ENCODE measurements around the gene RAX2. TPM values are rescaled to one million over a fixed set of nuclear protein-coding genes. Genes with fewer than 3 reads are reported as not detected.

The RAX2 gene
- total RNA-seq, 1 experiment from 2014 or later: not detected

DNA sequence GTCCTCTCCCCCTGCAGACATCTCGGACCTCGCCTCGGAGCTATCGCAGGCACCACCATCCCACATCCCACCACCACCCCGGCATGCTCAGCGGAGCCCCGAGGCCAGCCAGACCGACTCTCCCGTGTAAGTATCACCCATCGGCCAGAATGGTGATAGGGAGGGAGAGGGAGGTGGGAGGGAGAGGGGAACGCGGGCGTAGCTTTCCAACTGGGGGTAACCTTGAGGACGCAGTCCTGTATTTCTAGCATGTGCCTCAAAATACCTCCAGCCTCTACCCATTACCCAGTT lies 37.8 kb downstream of the RAX2 start:
- ChIA-PET CTCF (no interaction called here), POLR2A (ENCODE audit: unreplicated experiment) (no interaction called here)
- H3K9me2 ChIP-seq (ENCODE audit: insufficient read depth): no peaks in the 10 kb centered on the region

DNA sequence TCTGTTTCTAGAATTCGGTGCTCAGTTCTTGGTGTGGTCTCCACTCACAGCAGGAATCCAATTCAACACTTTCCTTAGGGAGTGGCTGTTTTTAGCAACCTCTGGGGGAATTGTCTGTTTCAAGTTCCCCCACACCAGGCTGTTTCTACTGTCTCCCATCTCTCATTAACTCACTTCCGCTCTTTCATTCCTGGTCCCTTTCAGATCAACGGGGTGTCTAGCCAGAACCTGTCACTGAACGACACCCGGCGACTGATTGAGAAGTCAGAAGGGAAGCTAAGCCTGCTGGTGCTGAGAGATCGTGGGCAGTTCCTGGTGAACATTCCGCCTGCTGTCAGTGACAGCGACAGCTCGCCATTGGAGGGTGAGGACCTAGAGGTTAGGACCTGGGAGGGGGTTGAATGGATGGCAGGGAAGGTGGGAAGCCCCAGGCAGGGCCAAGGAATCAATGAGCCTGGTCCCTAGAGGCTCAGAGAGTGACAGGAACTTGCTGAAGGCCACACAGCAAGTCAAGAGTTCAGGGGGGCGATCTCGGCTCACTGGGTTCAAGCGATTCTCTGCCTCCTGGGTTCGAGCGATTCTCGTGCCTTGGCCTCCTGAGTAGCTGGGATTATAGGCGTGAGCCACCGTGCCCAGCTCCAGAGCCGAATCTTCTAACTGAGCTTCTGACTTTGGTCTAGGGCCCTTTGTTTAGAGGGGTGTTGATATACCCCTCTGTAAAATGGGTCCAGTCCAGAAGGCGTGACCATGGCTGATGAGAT lies 38.3 kb downstream of the RAX2 start:
- Histone ChIP-seq H3K9me3 (ENCODE audit: insufficient read depth, low read depth) (no peaks in the 10 kb centered on the region), H3F3A (ENCODE audit: insufficient read depth, low read depth) (no peaks in the 10 kb centered on the region), H3K79me2 (ENCODE audit: low read depth) (no peaks in the 10 kb centered on the region), H3K36me3 (ENCODE audit: low read depth) (no peaks in the 10 kb centered on the region), H3K4me1 (replicated peaks; ENCODE audit: insufficient read depth) (no peaks in the 10 kb centered on the region; the same call in 1 of the 2 replicates), H3K27me3 (ENCODE audit: insufficient read depth, low read depth) (no peaks in the 10 kb centered on the region), H4K20me1 (ENCODE audit: insufficient read depth) (no peaks in the 10 kb centered on the region), H3K9me2 (ENCODE audit: insufficient read depth) (no peaks in the 10 kb centered on the region), H3K4me3 (no peak overlapping the region), H3K4me2 (no peak overlapping the region), H2AFZ (no peak overlapping the region), H3K27ac (no peak overlapping the region)
- ChIA-PET CTCF (no interaction called here), POLR2A (ENCODE audit: unreplicated experiment) (no interaction called here)
- BruUV-seq (replicated peaks): no TSS peak
- TF ChIP-seq, protein P1, sequence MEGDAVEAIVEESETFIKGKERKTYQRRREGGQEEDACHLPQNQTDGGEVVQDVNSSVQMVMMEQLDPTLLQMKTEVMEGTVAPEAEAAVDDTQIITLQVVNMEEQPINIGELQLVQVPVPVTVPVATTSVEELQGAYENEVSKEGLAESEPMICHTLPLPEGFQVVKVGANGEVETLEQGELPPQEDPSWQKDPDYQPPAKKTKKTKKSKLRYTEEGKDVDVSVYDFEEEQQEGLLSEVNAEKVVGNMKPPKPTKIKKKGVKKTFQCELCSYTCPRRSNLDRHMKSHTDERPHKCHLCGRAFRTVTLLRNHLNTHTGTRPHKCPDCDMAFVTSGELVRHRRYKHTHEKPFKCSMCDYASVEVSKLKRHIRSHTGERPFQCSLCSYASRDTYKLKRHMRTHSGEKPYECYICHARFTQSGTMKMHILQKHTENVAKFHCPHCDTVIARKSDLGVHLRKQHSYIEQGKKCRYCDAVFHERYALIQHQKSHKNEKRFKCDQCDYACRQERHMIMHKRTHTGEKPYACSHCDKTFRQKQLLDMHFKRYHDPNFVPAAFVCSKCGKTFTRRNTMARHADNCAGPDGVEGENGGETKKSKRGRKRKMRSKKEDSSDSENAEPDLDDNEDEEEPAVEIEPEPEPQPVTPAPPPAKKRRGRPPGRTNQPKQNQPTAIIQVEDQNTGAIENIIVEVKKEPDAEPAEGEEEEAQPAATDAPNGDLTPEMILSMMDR (conservative IDR thresholded peaks at IDR 0.05): no peak
- no peak for TF ChIP-seq EZH2 (IDR thresholded peaks at IDR 0.05; ENCODE audit: low read depth)
- intact Hi-C loops (cut with micrococcal nuclease; ENCODE audit: unreplicated experiment): no loop called here
- no peak for DNase-seq

More for the DNA sequence above, 37.8 kb downstream of the RAX2 start:
- no peak for TF ChIP-seq EZH2 (IDR thresholded peaks at IDR 0.05; ENCODE audit: low read depth)
- TF ChIP-seq, protein P1 (conservative IDR thresholded peaks at IDR 0.05): no peak
- BruUV-seq (replicated peaks): no TSS peak
- Histone ChIP-seq H3K27ac (no peak overlapping the region), H3K79me2 (ENCODE audit: low read depth) (no peaks in the 10 kb centered on the region), H3K4me3 (no peak overlapping the region), H3K27me3 (ENCODE audit: insufficient read depth, low read depth) (no peaks in the 10 kb centered on the region), H3K9me3 (ENCODE audit: insufficient read depth, low read depth) (no peaks in the 10 kb centered on the region), H2AFZ (no peak overlapping the region), H3F3A (ENCODE audit: insufficient read depth, low read depth) (no peaks in the 10 kb centered on the region), H3K4me2 (no peak overlapping the region), H4K20me1 (ENCODE audit: insufficient read depth) (no peaks in the 10 kb centered on the region), H3K4me1 (replicated peaks; ENCODE audit: insufficient read depth) (no peaks in the 10 kb centered on the region), H3K36me3 (ENCODE audit: low read depth) (no peaks in the 10 kb centered on the region)
- no peak for DNase-seq
- intact Hi-C loops (cut with micrococcal nuclease; ENCODE audit: unreplicated experiment): no loop called here

DNA sequence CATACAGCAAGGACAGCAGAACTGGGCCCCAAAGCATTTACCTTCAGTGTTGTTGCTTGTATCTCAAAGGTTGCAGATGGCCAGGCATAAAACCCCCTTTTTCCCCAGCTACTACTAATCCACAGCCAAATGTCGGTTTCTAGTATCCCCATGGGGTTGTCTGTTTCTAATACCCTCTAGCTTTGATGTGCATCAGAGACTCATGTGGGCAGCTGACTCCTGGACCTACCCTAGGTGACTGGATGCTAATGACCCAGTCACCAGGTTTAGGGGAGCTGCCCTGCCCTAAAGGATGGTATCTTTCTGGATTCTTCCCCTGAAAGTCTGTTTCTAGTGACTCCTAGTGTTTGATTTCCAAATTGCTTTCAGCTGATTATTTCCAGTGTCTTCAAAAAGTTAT lies 39.9 kb downstream of the RAX2 start:
- no TSS peak for BruUV-seq (replicated peaks)
- Histone ChIP-seq H3K4me1 (replicated peaks; ENCODE audit: insufficient read depth) (peaks cover 11% of the 10 kb centered on the region), H3F3A (ENCODE audit: insufficient read depth, low read depth) (peaks cover 6% of the 10 kb centered on the region; the same call in 1 of the 2 replicates), H3K9me2 (ENCODE audit: insufficient read depth) (no peaks in the 10 kb centered on the region), H3K36me3 (ENCODE audit: low read depth) (no peaks in the 10 kb centered on the region), H3K27me3 (ENCODE audit: insufficient read depth, low read depth) (no peaks in the 10 kb centered on the region), H3K27ac (no peak overlapping the region), H3K4me3 (no peak overlapping the region), H2AFZ (no peak overlapping the region), H3K4me2 (no peak overlapping the region), H3K9me3 (ENCODE audit: insufficient read depth, low read depth) (no peaks in the 10 kb centered on the region), H4K20me1 (ENCODE audit: insufficient read depth) (no peaks in the 10 kb centered on the region), H3K79me2 (ENCODE audit: low read depth) (no peaks in the 10 kb centered on the region)
- ChIA-PET CTCF (interaction anchor here (0.7 kb wide), 1 partner anchor 154 kb away, joined by 6 read pairs; no protein-coding TSS in a partner anchor), POLR2A (ENCODE audit: unreplicated experiment) (no interaction called here)
- DNase-seq: no peak
- intact Hi-C loops (cut with micrococcal nuclease; ENCODE audit: unreplicated experiment): no loop called here
- TF ChIP-seq, protein P1 (conservative IDR thresholded peaks at IDR 0.05): no peak; the same call in 1 of the 2 replicates
- TF ChIP-seq EZH2 (IDR thresholded peaks at IDR 0.05; ENCODE audit: low read depth): no peak
